CD4-positive, alpha-beta T cell (primary cell): Measurements from ENCODE around the gene SELENBP1. TPM values are rescaled to one million over a fixed set of nuclear protein-coding genes. Genes with fewer than 3 reads are reported as not detected.
A peak's percentile ranks its signal among the peaks of the same experiment; 100 is the strongest.

Experiments
- ATAC-seq: fragments of 200-7000 bp; cut with Tn5 transposase; one replicate; pipeline ENCODE4 v1.10.0; 2022; ENCODE audit warnings: mild to moderate bottlenecking; ENCODE audit not compliant: poor library complexity
- CTCF ChIA-PET: fragments of 350-600 bp; sonication (Branson Sonifier 250); formaldehyde crosslinking; loops from one replicate; lab custom pipeline; 2021; ENCODE audit warnings: antibody characterized with exemption, inconsistent platforms; lab: Charles Lee
- POLR2A ChIA-PET: fragments of 350-600 bp; sonication (Branson Sonifier 250); formaldehyde crosslinking; loops from one replicate; lab custom pipeline; 2021; ENCODE audit warnings: antibody characterized with exemption, inconsistent platforms; lab: Charles Lee
- DNase-seq, 14 experiments: peaks; one replicate each; pipeline ENCODE4 v3.0.0-alpha.2; 2013 to 2020; ENCODE audit warnings: mixed read lengths in 2 of 14
- H3K27ac ChIP-seq, 2 donors: one replicate each; pipeline versions ENCODE4 v1.5.1 to v1.7.0; 2013; ENCODE audit warnings: low read length in 2 of 2, low read depth in 1 of 2, mild to moderate bottlenecking in 1 of 2
- H3K27me3 ChIP-seq, 2 experiments: 1 replicate in 1 of 2; 2 replicates in 1 of 2; pipeline versions ENCODE4 v1.6.1 to v1.7.0; 2013; ENCODE audit warnings: low read length in 2 of 2, control low read depth in 1 of 2, mild to moderate bottlenecking in 1 of 2, moderate library complexity in 1 of 2; ENCODE audit not compliant: insufficient read depth in 2 of 2, control insufficient read depth in 1 of 2
- H3K36me3 ChIP-seq: one replicate; pipeline ENCODE4 v1.6.1; 2013; ENCODE audit warnings: low read length, control low read depth; ENCODE audit not compliant: insufficient read depth
- H3K4me1 ChIP-seq: one replicate; pipeline ENCODE4 v1.6.1; 2013; ENCODE audit warnings: low read length, control low read depth; ENCODE audit not compliant: insufficient read depth
- H3K4me3 ChIP-seq: one replicate; pipeline ENCODE4 v1.5.1; 2013; ENCODE audit warnings: mild to moderate bottlenecking, low read length, moderate library complexity
- H3K9me3 ChIP-seq, 2 experiments: 1 replicate in 1 of 2; 2 replicates in 1 of 2; pipeline versions ENCODE4 v1.6.1 to v1.7.0; 2013; ENCODE audit warnings: low read length in 2 of 2, mild to moderate bottlenecking in 2 of 2, control low read depth in 1 of 2, moderate library complexity in 1 of 2; ENCODE audit not compliant: control insufficient read depth in 1 of 2, insufficient read depth in 1 of 2
- H3K27ac Mint-ChIP-seq: one replicate; pipeline ENCODE4 v1.8.0; 2020; ENCODE audit warnings: mixed read lengths
- H3K27me3 Mint-ChIP-seq: one replicate; pipeline ENCODE4 v1.8.0; 2021; ENCODE audit warnings: mixed read lengths
- H3K36me3 Mint-ChIP-seq: one replicate; pipeline ENCODE4 v1.8.0; 2021; ENCODE audit warnings: low read depth, mixed read lengths
- H3K4me1 Mint-ChIP-seq: one replicate; pipeline ENCODE4 v1.8.0; 2021; ENCODE audit warnings: low read depth, mixed read lengths
- H3K4me3 Mint-ChIP-seq: one replicate; pipeline ENCODE4 v1.8.0; 2020; ENCODE audit warnings: mild to moderate bottlenecking, mixed read lengths
- H3K9me3 Mint-ChIP-seq: one replicate; pipeline ENCODE4 v1.8.0; 2020; ENCODE audit warnings: mixed read lengths
- intact Hi-C, 2 experiments: fragments of 100-400 bp; cut with DNase I in 1 of 2; cut with micrococcal nuclease in 1 of 2; formaldehyde crosslinking; loops; one replicate each; pipeline versions ENCODE4 v1.15.1 to v1.9.0; 2023 to 2025; cut with DNase I, micrococcal nuclease
- total RNA-seq, 174 experiments: library from RNA in 2 of 174; stranded (reverse) in 2 of 174; gene quantifications; one replicate each; pipeline ENCODE4 v1.2.3 and lab custom pipeline; 2021 to 2026
- TF ChIP-seq, protein P1 (sequence below): fragments of 200-600 bp; IDR thresholded peaks from one replicate; pipeline ENCODE4 v1.8.0; 2022; ENCODE audit warnings: antibody characterized with exemption, mild to moderate bottlenecking

The SELENBP1 gene
- total RNA-seq, 2 experiments from 2014 or later, result not detected

GRCh38 chr1:151342569-151342968, 29.9 kb downstream of the SELENBP1 start:
- intact Hi-C loops, result loop anchor here in 1 of 2 experiments (10.0 kb wide), 2 partner anchors 148 to 268 kb away; partner anchors contain the start of genes GABPB2, PIP5K1A and VPS72
- Mint-ChIP-seq H3K36me3 (peaks cover 51% of the 10 kb centered on the region), H3K27me3 (no peaks in the 10 kb centered on the region), H3K27ac (no peak overlapping the region), H3K4me3 (no peak overlapping the region), H3K9me3 (no peaks in the 10 kb centered on the region), H3K4me1 (peaks cover 35% of the 10 kb centered on the region)
- ATAC-seq (no peak), DNase-seq (no peak)
- TF ChIP-seq, protein P1, sequence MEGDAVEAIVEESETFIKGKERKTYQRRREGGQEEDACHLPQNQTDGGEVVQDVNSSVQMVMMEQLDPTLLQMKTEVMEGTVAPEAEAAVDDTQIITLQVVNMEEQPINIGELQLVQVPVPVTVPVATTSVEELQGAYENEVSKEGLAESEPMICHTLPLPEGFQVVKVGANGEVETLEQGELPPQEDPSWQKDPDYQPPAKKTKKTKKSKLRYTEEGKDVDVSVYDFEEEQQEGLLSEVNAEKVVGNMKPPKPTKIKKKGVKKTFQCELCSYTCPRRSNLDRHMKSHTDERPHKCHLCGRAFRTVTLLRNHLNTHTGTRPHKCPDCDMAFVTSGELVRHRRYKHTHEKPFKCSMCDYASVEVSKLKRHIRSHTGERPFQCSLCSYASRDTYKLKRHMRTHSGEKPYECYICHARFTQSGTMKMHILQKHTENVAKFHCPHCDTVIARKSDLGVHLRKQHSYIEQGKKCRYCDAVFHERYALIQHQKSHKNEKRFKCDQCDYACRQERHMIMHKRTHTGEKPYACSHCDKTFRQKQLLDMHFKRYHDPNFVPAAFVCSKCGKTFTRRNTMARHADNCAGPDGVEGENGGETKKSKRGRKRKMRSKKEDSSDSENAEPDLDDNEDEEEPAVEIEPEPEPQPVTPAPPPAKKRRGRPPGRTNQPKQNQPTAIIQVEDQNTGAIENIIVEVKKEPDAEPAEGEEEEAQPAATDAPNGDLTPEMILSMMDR, result no peak
- H3K36me3 ChIP-seq, result peaks cover 36% of the 10 kb centered on the region
- H3K4me3 ChIP-seq, result no peak overlapping the region
- POLR2A ChIA-PET, result no interaction called here
- H3K27me3 ChIP-seq, result no peaks in the 10 kb centered on the region
- CTCF ChIA-PET, result interaction anchor here (3.7 kb wide), 1 partner anchor 42 kb away, joined by 54 read pairs; no protein-coding TSS in a partner anchor
- no peak overlapping the region for H3K27ac ChIP-seq
- H3K9me3 ChIP-seq, result no peaks in the 10 kb centered on the region
- peaks cover 26% of the 10 kb centered on the region for H3K4me1 ChIP-seq

- peaks cover 36% of the 10 kb centered on the region for H3K36me3 ChIP-seq
- H3K4me1 ChIP-seq, result peaks cover 25% of the 10 kb centered on the region
- no peaks in the 10 kb centered on the region for H3K27me3 ChIP-seq
- H3K4me3 Mint-ChIP-seq, result no peak overlapping the region
- H3K27me3 Mint-ChIP-seq, result no peaks in the 10 kb centered on the region
- peaks cover 46% of the 10 kb centered on the region for H3K36me3 Mint-ChIP-seq
- H3K27ac Mint-ChIP-seq, result no peak overlapping the region
- CTCF ChIA-PET, result interaction anchor here (2.1 to 3.7 kb wide), 3 partner anchors 9 to 61 kb away, joined by 9 to 54 read pairs (median 21); partner anchors contain the start of gene ZNF687
- POLR2A ChIA-PET, result no interaction called here
- H3K4me3 ChIP-seq, result no peak overlapping the region
- no peak overlapping the region for H3K27ac ChIP-seq
- no peak for DNase-seq
- no peaks in the 10 kb centered on the region for H3K9me3 Mint-ChIP-seq
- no peaks in the 10 kb centered on the region for H3K9me3 ChIP-seq
- peaks cover 30% of the 10 kb centered on the region for H3K4me1 Mint-ChIP-seq
- intact Hi-C loops, result loop anchor here in 1 of 2 experiments (10.0 kb wide), 2 partner anchors 147 to 267 kb away; partner anchors contain the start of genes GABPB2, PIP5K1A and VPS72
- ATAC-seq, result no peak
- TF ChIP-seq, protein P1, result no peak
Observed at GRCh38 chr1:151342021-151342420, 30.5 kb downstream of the SELENBP1 start.

DNA sequence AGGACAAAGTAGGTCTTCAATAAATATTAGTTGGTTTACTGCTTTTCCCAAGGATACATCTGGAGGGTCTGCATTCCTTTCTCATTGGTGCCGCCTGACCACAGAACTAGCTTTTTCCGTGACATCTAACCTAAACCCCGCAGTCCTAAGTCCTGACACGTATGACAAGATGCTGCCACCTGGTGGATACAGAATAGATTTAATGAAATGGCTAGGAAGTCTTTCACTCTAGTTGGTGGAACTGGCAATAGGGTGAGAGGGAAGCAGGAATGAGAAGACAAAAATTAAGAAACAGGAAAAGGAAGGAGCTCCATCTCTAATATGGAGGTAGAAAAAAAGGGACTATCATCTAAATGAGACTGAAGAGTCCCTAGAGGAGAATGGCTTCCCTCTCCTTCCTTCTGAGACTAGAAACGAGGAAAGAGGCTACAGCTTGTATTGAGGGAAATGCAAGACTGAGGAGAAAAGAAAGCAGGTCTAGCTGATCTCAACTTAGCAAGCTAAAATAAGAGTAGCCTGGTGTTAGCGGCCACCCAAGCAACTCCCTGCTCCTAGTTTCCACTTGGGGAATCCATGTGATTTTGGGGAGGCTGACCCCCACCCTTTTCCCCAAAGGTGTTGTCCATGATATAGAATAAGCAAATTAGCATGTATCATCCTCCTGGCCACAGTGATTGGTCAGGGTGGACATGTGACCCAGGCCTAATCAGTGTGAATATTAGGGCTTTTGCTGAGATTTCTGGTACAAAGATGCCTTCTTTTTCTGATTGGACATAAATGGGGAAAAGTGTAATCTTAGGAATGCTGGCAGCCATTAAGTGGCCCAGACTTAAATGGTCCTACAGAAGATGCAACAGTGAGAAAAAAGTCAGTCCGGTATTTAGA, 31.4 kb downstream of the SELENBP1 start:
- no peak overlapping the region for H3K4me3 ChIP-seq
- H3K27me3 ChIP-seq, result no peaks in the 10 kb centered on the region
- ChIA-PET CTCF (interaction anchor here (0.5 to 3.7 kb wide), 32 partner anchors 9 to 253 kb away, joined by 3 to 54 read pairs (median 5); partner anchors contain the start of genes PI4KB, PSMD4, VPS72 and ZNF687), POLR2A (interaction anchor here (0.6 to 3.2 kb wide), 9 partner anchors 9 to 241 kb away, joined by 3 to 29 read pairs (median 3); partner anchors contain the start of genes PI4KB, PSMB4 and ZNF687)
- H3K9me3 Mint-ChIP-seq, result no peaks in the 10 kb centered on the region
- no peaks in the 10 kb centered on the region for H3K9me3 ChIP-seq
- H3K27ac ChIP-seq, result no peak overlapping the region
- peaks cover 37% of the 10 kb centered on the region for H3K36me3 Mint-ChIP-seq
- H3K4me3 Mint-ChIP-seq, result no peak overlapping the region
- H3K27ac Mint-ChIP-seq, result peak overlapping the region; percentile 7
- TF ChIP-seq, protein P1, result peak; percentile 85
- peak in 10 of 14 experiments; percentile 12 to 85 (median 38) for DNase-seq
- H3K4me1 Mint-ChIP-seq, result peaks cover 21% of the 10 kb centered on the region
- peaks cover 20% of the 10 kb centered on the region for H3K4me1 ChIP-seq
- intact Hi-C loops, result loop anchor here (1.0 to 10.0 kb wide), 7 partner anchors 13 to 266 kb away; partner anchors contain the start of genes GABPB2 (in 1 of the 2), PIP5K1A (in 1 of the 2), VPS72 (in 1 of the 2) and ZNF687 (in 1 of the 2)
- ATAC-seq, result peak; percentile 93
- H3K36me3 ChIP-seq, result peaks cover 36% of the 10 kb centered on the region
- no peaks in the 10 kb centered on the region for H3K27me3 Mint-ChIP-seq
